HCT116 (cell line): ENCODE results near the gene FBXO42. TPM values are rescaled to one million over a fixed set of nuclear protein-coding genes. Genes with fewer than 3 reads are reported as not detected.

Source experiments
- ATAC-seq: fragments of 200-7000 bp; cut with Tn5 transposase; 2 replicates; pipeline ENCODE4 v1.9.1; 2020; ENCODE audit warnings: mild to moderate bottlenecking, moderate library complexity
- BruUV-seq: library from RNA; stranded (reverse); fragments of 400-500 nt; replicated peaks from 2 replicates; lab custom pipeline; 2021; lab: Mats Ljungman, UMichigan
- CTCF ChIA-PET: fragments of 300-600 bp; sonication (Branson Sonifier 250); formaldehyde crosslinking; loops from one replicate; lab custom pipeline; 2021; ENCODE audit warnings: antibody characterized with exemption; lab: Charles Lee
- POLR2A ChIA-PET: fragments of 300-600, 350-600 bp; sonication (Branson Sonifier 250); formaldehyde crosslinking; loops from one replicate; lab custom pipeline; 2021; ENCODE audit warnings: antibody characterized with exemption; lab: Charles Lee
- RAD21 ChIA-PET, 2 experiments: fragments of 300-600 bp; sonication (Branson Sonifier 250); formaldehyde crosslinking; loops; one replicate each; lab custom pipeline; 2023; ENCODE audit warnings: low total read pairs in 2 of 2; ENCODE audit not compliant: uncharacterized antibody in 2 of 2, unreplicated experiment in 2 of 2, low non-redundant PET in 1 of 2; lab: Charles Lee
- DNase-seq: peaks from one replicate; pipeline ENCODE4 v3.0.0-alpha.2; 2010; ENCODE audit warnings: low read depth, low spot score
- H2AFZ ChIP-seq: fragments of 200-600 bp; shearing (Covaris generic), sonication (generic); 2 replicates; pipeline ENCODE4 v1.6.1; 2017; ENCODE audit warnings: low read depth, mixed run types, mixed read lengths, antibody characterized with exemption, low read length; ENCODE audit not compliant: poor library complexity, severe bottlenecking
- H3K27ac ChIP-seq: 2 replicates; pipeline ENCODE4 v1.5.1; 2012; ENCODE audit warnings: low read depth, low read length
- H3K27me3 ChIP-seq: fragments of 200-600 bp; sonication (generic); 2 replicates; pipeline ENCODE4 v1.6.1; 2016; ENCODE audit warnings: mixed run types, low read length, mixed read lengths; ENCODE audit not compliant: insufficient read depth
- H3K36me3 ChIP-seq, 2 experiments: fragments of 200-500 bp in 1 of 2; fragments of 200-600 bp in 1 of 2; sonication (Bioruptor generic) in 1 of 2; sonication (generic) in 1 of 2; 2 replicates each; pipeline versions ENCODE4 v1.5.1 to v1.6.1; 2014 to 2016; ENCODE audit warnings: low read length in 2 of 2, inconsistent platforms in 1 of 2, mixed read lengths in 1 of 2, mixed run types in 1 of 2; ENCODE audit not compliant: insufficient read depth in 2 of 2, control insufficient read depth in 1 of 2
- H3K4me1 ChIP-seq, 2 experiments: fragments of 200-600 bp in 1 of 2; sonication (generic) in 1 of 2; 2 replicates each; pipeline versions ENCODE4 v1.5.1 to v1.6.1; 2012 to 2017; ENCODE audit warnings: low read length in 2 of 2, inconsistent platforms in 1 of 2, mild to moderate bottlenecking in 1 of 2, mixed read lengths in 1 of 2, mixed run types in 1 of 2, moderate library complexity in 1 of 2; ENCODE audit not compliant: insufficient read depth in 2 of 2, control insufficient read depth in 1 of 2
- H3K4me2 ChIP-seq: fragments of 200-600 bp; sonication (generic); 2 replicates; pipeline ENCODE4 v1.6.1; 2017; ENCODE audit warnings: mixed run types, low read length, mixed read lengths
- H3K4me3 ChIP-seq, 2 experiments: fragments of 200-600 bp in 1 of 2; sonication (generic) in 1 of 2; replicated peaks in 1 of 2; 2 replicates each; pipeline ENCODE4 v1.5.1; 2011 to 2016; ENCODE audit warnings: low read length in 2 of 2, control low read depth in 1 of 2, low read depth in 1 of 2, mild to moderate bottlenecking in 1 of 2, mixed read lengths in 1 of 2, mixed run types in 1 of 2
- H3K79me2 ChIP-seq: fragments of 200-600 bp; sonication (generic); 2 replicates; pipeline ENCODE4 v1.6.1; 2017; ENCODE audit warnings: mild to moderate bottlenecking, mixed run types, low read length, moderate library complexity, mixed read lengths; ENCODE audit not compliant: insufficient read depth
- H3K9ac ChIP-seq: fragments of 200-600 bp; sonication (generic); 2 replicates; pipeline ENCODE4 v1.6.1; 2016; ENCODE audit warnings: low read length, mixed read lengths
- H3K9me2 ChIP-seq: fragments of 200-600 bp; sonication (generic), shearing (Covaris generic); 2 replicates; pipeline ENCODE4 v1.6.1; 2017; ENCODE audit warnings: mixed run types, mild to moderate bottlenecking, moderate library complexity; ENCODE audit not compliant: insufficient read depth
- H3K9me3 ChIP-seq, 2 experiments: fragments of 200-500 bp in 1 of 2; fragments of 200-600 bp in 1 of 2; sonication (Bioruptor generic) in 1 of 2; sonication (generic) in 1 of 2; 2 replicates each; pipeline ENCODE4 v1.6.1; 2014 to 2017; ENCODE audit warnings: low read length in 2 of 2, mixed read lengths in 2 of 2, inconsistent platforms in 1 of 2, low read depth in 1 of 2, mild to moderate bottlenecking in 1 of 2, mixed run types in 1 of 2, moderate library complexity in 1 of 2; ENCODE audit not compliant: control insufficient read depth in 1 of 2, insufficient read depth in 1 of 2
- H4K20me1 ChIP-seq: fragments of 200-600 bp; sonication (generic), shearing (Covaris generic); 2 replicates; pipeline ENCODE4 v1.6.1; 2017; ENCODE audit warnings: mixed run types, mild to moderate bottlenecking, moderate library complexity; ENCODE audit not compliant: insufficient read depth
- EZH2phosphoT487 ChIP-seq: fragments of 200-600 bp; IDR thresholded peaks from 2 replicates; pipeline ENCODE4 v1.6.1; 2018; ENCODE audit warnings: antibody characterized with exemption, borderline replicate concordance
- JUND ChIP-seq: IDR thresholded peaks from 2 replicates; pipeline ENCODE4 v1.6.1; 2012
- POLR2AphosphoS5 ChIP-seq: IDR thresholded peaks from 2 replicates; pipeline ENCODE4 v1.6.1; 2011; ENCODE audit warnings: mild to moderate bottlenecking, low read depth, low read length, moderate library complexity
- SP1 ChIP-seq: IDR thresholded peaks from 2 replicates; pipeline ENCODE4 v1.6.1; 2012; ENCODE audit warnings: low read depth
- YY1 ChIP-seq: IDR thresholded peaks from 2 replicates; pipeline ENCODE4 v1.6.1; 2011; ENCODE audit warnings: low read length, low read depth, moderate library complexity, mild to moderate bottlenecking; ENCODE audit not compliant: insufficient replicate concordance; ENCODE audit errors: extremely low read depth
- ZFX ChIP-seq: fragments of 450-650 bp; IDR thresholded peaks from 2 replicates; pipeline ENCODE4 v1.6.1; 2017
- intact Hi-C: fragments of 100-400 bp; cut with micrococcal nuclease; formaldehyde crosslinking; loops from 2 replicates; pipeline ENCODE4 v1.10.0; 2022
- total RNA-seq: library from RNA; stranded (reverse); gene quantifications from one replicate; pipeline ENCODE4 v1.2.1, GENCODE V29; 2021; ENCODE audit not compliant: unreplicated experiment
- TF ChIP-seq, protein P1 (sequence below): IDR thresholded peaks from 2 replicates; pipeline ENCODE4 v1.6.1; 2012
- TF ChIP-seq, protein P2 (sequence below): IDR thresholded peaks from 2 replicates; pipeline ENCODE4 v1.6.1; 2012; ENCODE audit warnings: low read depth

The FBXO42 gene
- total RNA-seq, 1 experiment from 2014 or later, result 20.6 TPM

DNA sequence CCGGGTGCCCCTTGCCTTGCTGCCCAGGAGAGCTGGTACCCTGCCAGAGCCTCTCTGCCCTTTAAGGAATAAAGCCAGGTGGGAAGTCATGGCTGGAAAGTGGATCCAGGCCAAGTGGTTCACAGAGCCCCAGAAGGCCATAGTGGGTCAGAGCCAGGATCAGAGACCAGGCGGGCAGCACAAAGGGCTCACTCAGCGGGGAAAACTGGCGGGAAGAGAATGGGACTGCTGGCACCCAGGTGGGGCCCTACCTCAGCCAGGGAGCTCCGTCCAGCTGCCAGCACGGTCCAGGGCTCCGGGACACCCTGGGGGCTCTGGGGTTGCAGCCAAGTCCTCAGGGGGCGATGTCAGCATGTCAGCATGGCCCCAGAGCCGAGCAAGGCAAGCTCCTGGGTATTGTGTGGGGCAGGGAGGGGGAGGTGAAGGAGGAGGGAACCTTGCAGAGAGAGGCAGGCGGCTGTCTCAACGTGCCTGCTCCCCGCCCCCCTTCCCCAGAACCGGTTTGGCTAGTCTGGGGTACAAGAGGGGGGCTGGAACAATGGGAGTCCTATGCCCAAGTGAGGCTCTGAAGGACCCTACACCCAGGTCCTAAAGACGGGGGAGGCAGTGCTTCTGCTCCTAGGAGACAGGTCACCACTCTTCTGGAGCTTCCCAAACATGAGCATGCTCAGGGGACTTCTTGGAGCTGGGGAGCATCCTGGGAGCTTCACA lies 139.9 kb downstream of the FBXO42 start, which contains the start of gene ARHGEF19:
Gene ARHGEF19, minus strand, starts transcription at position 402 of the 711 bp plus-strand sequence. CDS start 3,598 bp downstream, outside the sequence.
- no peak for DNase-seq
- Histone ChIP-seq H3K9ac (peak within 1 kb of the TSS; percentile 71), H3K27me3 (no peaks in the 10 kb centered on the region), H4K20me1 (no peaks in the 10 kb centered on the region), H3K4me1 (peaks cover 45 to 81% of the 10 kb centered on the region in 2 experiments), H3K9me2 (no peaks in the 10 kb centered on the region), H3K4me2 (peak within 1 kb of the TSS; percentile 95), H3K36me3 (no peaks in the 10 kb centered on the region), H3K9me3 (no peaks in the 10 kb centered on the region), H3K79me2 (no peaks in the 10 kb centered on the region; the same call in 1 of the 2 replicates), H2AFZ (no peak within 1 kb of the TSS), H3K27ac (peak within 1 kb of the TSS; percentile 75), H3K4me3 (peak within 1 kb of the TSS; percentile 46 to 63)
- peak; percentile 25 for ATAC-seq
- ChIA-PET RAD21 (no interaction called here), CTCF (interaction anchor here (0.5 to 1.0 kb wide), 2 partner anchors 62 to 130 kb away, joined by 3 to 5 read pairs; no protein-coding TSS in a partner anchor), POLR2A (interaction anchor here (1.1 kb wide), 1 partner anchor 37 kb away, joined by 3 read pairs; no protein-coding TSS in a partner anchor)
- TSS peak; percentile 39 for BruUV-seq
- intact Hi-C loops, result no loop called here
- TF ChIP-seq ZFX (no peak), JUND (no peak), YY1 (no peak), SP1 (no peak), POLR2AphosphoS5 (peak; percentile 41; the same call in 1 of the 2 replicates), EZH2phosphoT487 (no peak)
- TF ChIP-seq, protein P1, sequence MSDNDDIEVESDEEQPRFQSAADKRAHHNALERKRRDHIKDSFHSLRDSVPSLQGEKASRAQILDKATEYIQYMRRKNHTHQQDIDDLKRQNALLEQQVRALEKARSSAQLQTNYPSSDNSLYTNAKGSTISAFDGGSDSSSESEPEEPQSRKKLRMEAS, result no peak
- TF ChIP-seq, protein P2, sequence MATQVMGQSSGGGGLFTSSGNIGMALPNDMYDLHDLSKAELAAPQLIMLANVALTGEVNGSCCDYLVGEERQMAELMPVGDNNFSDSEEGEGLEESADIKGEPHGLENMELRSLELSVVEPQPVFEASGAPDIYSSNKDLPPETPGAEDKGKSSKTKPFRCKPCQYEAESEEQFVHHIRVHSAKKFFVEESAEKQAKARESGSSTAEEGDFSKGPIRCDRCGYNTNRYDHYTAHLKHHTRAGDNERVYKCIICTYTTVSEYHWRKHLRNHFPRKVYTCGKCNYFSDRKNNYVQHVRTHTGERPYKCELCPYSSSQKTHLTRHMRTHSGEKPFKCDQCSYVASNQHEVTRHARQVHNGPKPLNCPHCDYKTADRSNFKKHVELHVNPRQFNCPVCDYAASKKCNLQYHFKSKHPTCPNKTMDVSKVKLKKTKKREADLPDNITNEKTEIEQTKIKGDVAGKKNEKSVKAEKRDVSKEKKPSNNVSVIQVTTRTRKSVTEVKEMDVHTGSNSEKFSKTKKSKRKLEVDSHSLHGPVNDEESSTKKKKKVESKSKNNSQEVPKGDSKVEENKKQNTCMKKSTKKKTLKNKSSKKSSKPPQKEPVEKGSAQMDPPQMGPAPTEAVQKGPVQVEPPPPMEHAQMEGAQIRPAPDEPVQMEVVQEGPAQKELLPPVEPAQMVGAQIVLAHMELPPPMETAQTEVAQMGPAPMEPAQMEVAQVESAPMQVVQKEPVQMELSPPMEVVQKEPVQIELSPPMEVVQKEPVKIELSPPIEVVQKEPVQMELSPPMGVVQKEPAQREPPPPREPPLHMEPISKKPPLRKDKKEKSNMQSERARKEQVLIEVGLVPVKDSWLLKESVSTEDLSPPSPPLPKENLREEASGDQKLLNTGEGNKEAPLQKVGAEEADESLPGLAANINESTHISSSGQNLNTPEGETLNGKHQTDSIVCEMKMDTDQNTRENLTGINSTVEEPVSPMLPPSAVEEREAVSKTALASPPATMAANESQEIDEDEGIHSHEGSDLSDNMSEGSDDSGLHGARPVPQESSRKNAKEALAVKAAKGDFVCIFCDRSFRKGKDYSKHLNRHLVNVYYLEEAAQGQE, result no peak
